CD8-positive, alpha-beta memory T cell (primary cell): Measurements from ENCODE around the gene PTH2R. TPM values are rescaled to one million over a fixed set of nuclear protein-coding genes. Genes with fewer than 3 reads are reported as not detected.
"Not testable (repeated sequence)": the region's sequence is repeated elsewhere in the genome, so short reads cannot be mapped to it uniquely, and the experiment has no call there.

Experiments used
- CTCF ChIA-PET: fragments of 350-600 bp; sonication (Branson Sonifier 250); formaldehyde crosslinking; loops from one replicate; lab custom pipeline; 2021; ENCODE audit warnings: antibody characterized with exemption; lab: Charles Lee
- POLR2A ChIA-PET: fragments of 350-600 bp; sonication (Branson Sonifier 250); formaldehyde crosslinking; loops from one replicate; lab custom pipeline; 2021; ENCODE audit warnings: antibody characterized with exemption; lab: Charles Lee
- DNase-seq, 5 donors: peaks; one replicate each; pipeline versions ENCODE4 v3.0.0 to v3.0.0-alpha.2; 2020 to 2022; ENCODE audit warnings: mixed read lengths in 1 of 5
- H3K27ac ChIP-seq: one replicate; pipeline ENCODE4 v1.7.0; 2013; ENCODE audit warnings: low read depth, mild to moderate bottlenecking, low read length, moderate library complexity
- H3K27me3 ChIP-seq: 2 replicates; pipeline ENCODE4 v1.7.0; 2013; ENCODE audit warnings: low read length, mild to moderate bottlenecking; ENCODE audit not compliant: insufficient read depth, poor library complexity, severe bottlenecking
- H3K36me3 ChIP-seq: 2 replicates; pipeline ENCODE4 v1.7.0; 2013; ENCODE audit warnings: mild to moderate bottlenecking, low read length, moderate library complexity; ENCODE audit not compliant: insufficient read depth
- H3K4me1 ChIP-seq: 2 replicates; pipeline ENCODE4 v1.7.0; 2013; ENCODE audit warnings: mild to moderate bottlenecking, low read length, moderate library complexity; ENCODE audit not compliant: insufficient read depth
- H3K4me3 ChIP-seq: 2 replicates; pipeline ENCODE4 v1.7.0; 2013; ENCODE audit warnings: mild to moderate bottlenecking, low read length
- H3K9me3 ChIP-seq: 2 replicates; pipeline ENCODE4 v1.7.0; 2013; ENCODE audit warnings: mild to moderate bottlenecking, low read length
- H3K27ac Mint-ChIP-seq, 8 donors: one replicate each; pipeline ENCODE4 v1.8.0; 2020 to 2021; ENCODE audit warnings: mixed read lengths in 8 of 8, mild to moderate bottlenecking in 6 of 8, inconsistent platforms in 3 of 8, moderate library complexity in 3 of 8
- H3K27me3 Mint-ChIP-seq, 2 donors: one replicate each; pipeline ENCODE4 v1.8.0; 2020 to 2021; ENCODE audit warnings: mixed read lengths in 2 of 2, mild to moderate bottlenecking in 1 of 2, moderate library complexity in 1 of 2
- H3K36me3 Mint-ChIP-seq, 3 donors: one replicate each; pipeline ENCODE4 v1.8.0; 2020 to 2021; ENCODE audit warnings: mixed read lengths in 3 of 3, inconsistent platforms in 1 of 3, mild to moderate bottlenecking in 1 of 3
- H3K4me1 Mint-ChIP-seq, 3 donors: one replicate each; pipeline ENCODE4 v1.8.0; 2020 to 2021; ENCODE audit warnings: mixed read lengths in 3 of 3, inconsistent platforms in 1 of 3, mild to moderate bottlenecking in 1 of 3
- H3K4me3 Mint-ChIP-seq, 7 donors: one replicate each; pipeline ENCODE4 v1.8.0; 2020 to 2021; ENCODE audit warnings: mixed read lengths in 7 of 7, mild to moderate bottlenecking in 6 of 7, moderate library complexity in 4 of 7, inconsistent platforms in 2 of 7
- H3K9me3 Mint-ChIP-seq, 5 donors: one replicate each; pipeline ENCODE4 v1.8.0; 2020 to 2022; ENCODE audit warnings: mixed read lengths in 5 of 5, mild to moderate bottlenecking in 3 of 5, moderate library complexity in 2 of 5, inconsistent platforms in 1 of 5
- polyA plus RNA-seq: library from polyadenylated mRNA; unstranded; fragments of 300-500 nt; fragmentation: Illumina TruSeq; gene quantifications from one replicate; pipeline ENCODE4 v1.2.3, GENCODE V29; 2021
- total RNA-seq, 2 experiments: library from RNA; stranded (reverse); gene quantifications; one replicate each; pipeline ENCODE4 v1.2.3, GENCODE V29; 2021

Gene PTH2R
- total and polyA plus RNA-seq, 3 experiments from 2014 or later, result not detected

DNA sequence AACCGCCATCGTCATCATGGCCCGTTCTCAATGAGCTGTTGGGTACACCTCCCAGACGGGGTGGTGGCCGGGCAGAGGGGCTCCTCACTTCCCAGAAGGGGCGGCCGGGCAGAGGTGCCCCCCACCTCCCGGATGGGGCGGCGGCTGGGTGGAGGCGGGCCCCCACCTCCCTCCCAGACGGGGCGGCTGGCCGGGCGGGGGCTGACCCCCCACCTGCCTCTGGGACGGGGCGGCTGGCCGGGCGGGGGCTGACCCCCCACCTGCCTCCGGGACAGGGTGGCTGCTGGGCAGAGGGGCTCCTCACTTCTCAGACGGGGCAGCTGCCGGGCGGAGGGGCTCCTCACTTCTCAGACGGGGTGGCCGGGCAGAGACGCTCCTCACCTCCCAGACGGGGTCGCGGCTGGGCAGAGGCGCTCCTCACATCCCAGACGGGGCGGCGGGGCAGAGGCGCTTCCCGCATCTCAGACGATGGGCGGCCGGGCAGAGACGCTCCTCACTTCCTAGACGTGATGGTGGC, 29.2 kb upstream of the PTH2R start:
- CTCF ChIA-PET, DNase-seq, POLR2A ChIA-PET, H3K4me1 Mint-ChIP-seq, H3K4me3 Mint-ChIP-seq, H3K9me3 Mint-ChIP-seq, H3K36me3 ChIP-seq, H3K4me3 ChIP-seq, H3K27ac ChIP-seq, H3K9me3 ChIP-seq, H3K4me1 ChIP-seq, H3K27me3 ChIP-seq, H3K36me3 Mint-ChIP-seq, H3K27ac Mint-ChIP-seq: not testable (repeated sequence)
- peaks cover 0 to 13% of the 10 kb centered on the region in 2 donors for H3K27me3 Mint-ChIP-seq

DNA sequence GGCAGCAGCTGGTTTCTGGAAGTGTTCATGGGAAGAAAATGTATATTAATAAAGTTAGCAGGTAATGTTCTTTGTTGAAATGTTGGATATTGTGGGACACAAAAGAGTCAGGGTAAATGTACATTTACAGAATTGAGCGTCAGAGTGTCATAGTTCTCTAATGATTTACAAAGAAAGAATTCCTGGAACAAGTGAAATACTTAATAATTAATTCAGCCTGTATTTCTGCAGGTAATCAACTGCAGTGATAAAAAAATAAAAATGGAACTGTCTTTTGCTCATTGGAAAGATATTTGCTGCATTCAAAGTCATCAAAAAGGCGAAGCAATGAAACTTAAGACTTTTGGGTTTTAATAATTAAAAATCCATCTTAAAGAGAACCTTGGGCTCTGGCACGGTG, 27.4 kb upstream of the PTH2R start:
- H3K4me1 Mint-ChIP-seq, result no peaks in the 10 kb centered on the region
- Histone ChIP-seq H3K4me1 (no peaks in the 10 kb centered on the region), H3K36me3 (no peaks in the 10 kb centered on the region), H3K27me3 (peaks cover 4% of the 10 kb centered on the region), H3K27ac (no peak overlapping the region), H3K4me3 (no peak overlapping the region), H3K9me3 (no peaks in the 10 kb centered on the region)
- no peaks in the 10 kb centered on the region for H3K9me3 Mint-ChIP-seq
- H3K27me3 Mint-ChIP-seq, result peaks cover 0 to 29% of the 10 kb centered on the region in 2 donors
- POLR2A ChIA-PET, result no interaction called here
- H3K27ac Mint-ChIP-seq, result no peak overlapping the region
- H3K4me3 Mint-ChIP-seq, result no peak overlapping the region
- no peak for DNase-seq
- CTCF ChIA-PET, result no interaction called here
- no peaks in the 10 kb centered on the region for H3K36me3 Mint-ChIP-seq

DNA sequence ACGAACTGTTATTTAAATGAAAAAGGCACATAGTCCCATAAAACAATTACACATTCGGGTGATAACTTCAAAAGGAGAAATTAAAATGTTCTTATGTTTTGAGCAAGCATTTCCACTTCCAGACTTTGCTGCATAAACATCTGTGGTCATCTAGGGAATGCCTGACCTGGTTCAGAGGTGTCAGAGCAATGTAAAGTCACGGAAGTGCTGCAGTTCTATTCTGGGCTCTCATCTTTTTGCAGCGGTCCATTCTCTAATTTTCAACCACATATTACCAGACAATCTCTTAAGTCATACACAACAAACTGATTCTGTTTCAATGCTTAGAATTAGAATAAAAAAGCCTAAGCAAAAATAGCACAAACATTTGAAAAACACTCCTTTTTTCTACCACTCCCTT, 22.0 kb upstream of the PTH2R start:
- peaks cover 0 to 37% of the 10 kb centered on the region in 2 donors for H3K27me3 Mint-ChIP-seq
- H3K4me1 Mint-ChIP-seq, result no peaks in the 10 kb centered on the region
- no peaks in the 10 kb centered on the region for H3K9me3 Mint-ChIP-seq
- CTCF ChIA-PET, result no interaction called here
- POLR2A ChIA-PET, result no interaction called here
- H3K9me3 ChIP-seq, result no peaks in the 10 kb centered on the region
- H3K36me3 ChIP-seq, result no peaks in the 10 kb centered on the region
- no peak overlapping the region for H3K27ac Mint-ChIP-seq
- H3K27ac ChIP-seq, result no peak overlapping the region
- peaks cover 4% of the 10 kb centered on the region for H3K27me3 ChIP-seq
- no peak overlapping the region for H3K4me3 ChIP-seq
- no peaks in the 10 kb centered on the region for H3K4me1 ChIP-seq
- no peak for DNase-seq
- no peak overlapping the region for H3K4me3 Mint-ChIP-seq
- H3K36me3 Mint-ChIP-seq, result no peaks in the 10 kb centered on the region

DNA sequence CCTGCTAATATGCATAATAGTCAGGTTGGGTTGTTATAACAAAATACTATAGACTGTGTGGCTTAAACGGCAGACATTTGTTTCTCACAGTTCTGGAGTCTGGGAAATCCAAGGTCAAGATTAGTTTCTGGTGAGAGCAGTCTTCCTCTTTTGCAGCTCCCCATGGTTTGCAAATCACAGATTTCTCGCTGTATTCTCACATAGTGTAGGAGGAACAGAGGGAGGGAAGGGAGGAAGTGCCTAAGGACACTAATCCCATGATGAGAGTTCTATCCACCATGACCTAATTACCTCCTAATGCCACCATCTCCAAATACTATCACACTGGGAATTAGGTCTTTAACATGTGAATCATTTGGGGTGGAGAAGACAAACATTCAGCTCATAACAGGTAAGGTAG, 20.1 kb upstream of the PTH2R start:
- Histone ChIP-seq H3K4me3 (no peak overlapping the region), H3K36me3 (no peaks in the 10 kb centered on the region), H3K4me1 (no peaks in the 10 kb centered on the region), H3K27me3 (no peaks in the 10 kb centered on the region), H3K27ac (no peak overlapping the region), H3K9me3 (no peaks in the 10 kb centered on the region)
- H3K4me1 Mint-ChIP-seq, result no peaks in the 10 kb centered on the region
- CTCF ChIA-PET, result no interaction called here
- H3K4me3 Mint-ChIP-seq, result no peak overlapping the region
- peaks cover 2 to 37% of the 10 kb centered on the region in 2 donors for H3K27me3 Mint-ChIP-seq
- POLR2A ChIA-PET, result no interaction called here
- H3K36me3 Mint-ChIP-seq, result no peaks in the 10 kb centered on the region
- DNase-seq, result no peak
- peaks cover 0 to 3% (median 0%) of the 10 kb centered on the region in 5 donors for H3K9me3 Mint-ChIP-seq
- H3K27ac Mint-ChIP-seq, result no peak overlapping the region

- Mint-ChIP-seq H3K4me3 (no peak overlapping the region), H3K4me1 (no peaks in the 10 kb centered on the region), H3K27me3 (peaks cover 2 to 18% of the 10 kb centered on the region in 2 donors), H3K36me3 (no peaks in the 10 kb centered on the region), H3K9me3 (peaks cover 8 to 18% (median 14%) of the 10 kb centered on the region in 5 donors), H3K27ac (no peak overlapping the region)
- Histone ChIP-seq H3K36me3 (no peaks in the 10 kb centered on the region), H3K27me3 (no peaks in the 10 kb centered on the region), H3K9me3 (no peaks in the 10 kb centered on the region), H3K4me3 (no peak overlapping the region), H3K27ac (no peak overlapping the region), H3K4me1 (no peaks in the 10 kb centered on the region)
- no peak for DNase-seq
- POLR2A ChIA-PET, result no interaction called here
- CTCF ChIA-PET, result no interaction called here
These were observed 16.7 kb upstream of the PTH2R start for GRCh38 chr2:208389940-208390339.

DNA sequence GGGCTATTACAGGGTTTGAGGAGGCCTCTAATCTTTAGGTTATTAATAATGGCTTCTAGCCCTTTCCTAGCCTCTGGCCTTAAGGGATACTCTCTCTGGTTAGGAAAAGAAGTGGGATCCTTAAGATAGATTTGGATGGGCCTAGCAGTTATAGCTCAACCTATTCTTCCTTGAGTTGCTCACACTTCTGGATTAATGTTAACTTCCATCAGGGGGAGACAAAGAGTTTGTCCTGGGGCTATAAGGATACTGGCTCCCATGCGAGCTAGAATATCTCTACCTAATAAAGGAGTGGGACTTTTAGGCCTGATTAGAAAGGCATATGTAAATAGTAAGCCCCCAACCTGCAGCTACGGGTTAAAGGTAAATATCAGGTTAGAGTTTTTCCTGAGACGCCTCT, 14.3 kb upstream of the PTH2R start:
- CTCF ChIA-PET, result no interaction called here

DNA sequence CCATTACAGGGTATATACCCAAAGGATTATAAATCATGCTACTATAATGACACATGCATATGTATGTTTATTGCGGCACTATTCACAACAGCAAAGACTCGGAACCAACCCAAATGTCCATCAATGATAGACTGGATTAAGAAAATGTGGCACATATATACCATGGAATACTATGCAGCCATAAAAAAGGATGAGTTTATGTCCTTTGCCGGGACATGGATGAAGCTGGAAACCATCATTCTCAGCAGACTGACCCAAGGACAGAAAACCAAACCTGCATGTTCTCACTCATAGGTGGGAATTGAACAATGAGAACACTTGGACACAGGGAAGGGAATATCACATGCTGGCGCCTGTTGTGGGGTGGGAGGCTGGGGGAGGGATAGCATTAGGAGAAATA, 9.8 kb upstream of the PTH2R start:
- H3K27ac Mint-ChIP-seq, POLR2A ChIA-PET, H3K9me3 ChIP-seq, H3K36me3 ChIP-seq, H3K4me1 ChIP-seq, H3K4me1 Mint-ChIP-seq, H3K27me3 ChIP-seq, H3K27ac ChIP-seq, H3K4me3 ChIP-seq, H3K36me3 Mint-ChIP-seq, H3K4me3 Mint-ChIP-seq, CTCF ChIA-PET, DNase-seq: not testable (repeated sequence)
- Mint-ChIP-seq H3K27me3 (peaks cover 10 to 23% of the 10 kb centered on the region in 2 donors), H3K9me3 (peaks cover 8 to 33% (median 24%) of the 10 kb centered on the region in 5 donors)

More for the DNA sequence above, 14.3 kb upstream of the PTH2R start:
- Mint-ChIP-seq H3K27ac (no peak overlapping the region), H3K27me3 (peaks cover 2 to 9% of the 10 kb centered on the region in 2 donors), H3K36me3 (no peaks in the 10 kb centered on the region), H3K9me3 (peaks cover 8 to 33% (median 24%) of the 10 kb centered on the region in 5 donors), H3K4me1 (peaks cover 0 to 5% (median 0%) of the 10 kb centered on the region in 3 donors), H3K4me3 (no peak overlapping the region)
- H3K27ac ChIP-seq, result no peak overlapping the region
- H3K36me3 ChIP-seq, result no peaks in the 10 kb centered on the region
- H3K9me3 ChIP-seq, result no peaks in the 10 kb centered on the region
- H3K27me3 ChIP-seq, result no peaks in the 10 kb centered on the region
- H3K4me1 ChIP-seq, result no peaks in the 10 kb centered on the region
- no peak for DNase-seq
- POLR2A ChIA-PET, result no interaction called here
- H3K4me3 ChIP-seq, result no peak overlapping the region

- Histone ChIP-seq H3K4me1 (no peaks in the 10 kb centered on the region), H3K27ac (no peak overlapping the region), H3K27me3 (peaks cover 4% of the 10 kb centered on the region), H3K36me3 (no peaks in the 10 kb centered on the region), H3K4me3 (no peak overlapping the region), H3K9me3 (no peaks in the 10 kb centered on the region)
- H3K27ac Mint-ChIP-seq, result no peak overlapping the region
- DNase-seq, result no peak
- no peak overlapping the region for H3K4me3 Mint-ChIP-seq
- peaks cover 10 to 35% of the 10 kb centered on the region in 2 donors for H3K27me3 Mint-ChIP-seq
- peaks cover 0 to 21% (median 13%) of the 10 kb centered on the region in 5 donors for H3K9me3 Mint-ChIP-seq
- H3K36me3 Mint-ChIP-seq, result no peaks in the 10 kb centered on the region
- ChIA-PET CTCF (no interaction called here), POLR2A (no interaction called here)
- peaks cover 0 to 5% (median 0%) of the 10 kb centered on the region in 3 donors for H3K4me1 Mint-ChIP-seq
These were observed 7.4 kb upstream of the PTH2R start for GRCh38 chr2:208399201-208399600.
